ENCODE data around the gene KCND1. TPM values are rescaled to one million over a fixed set of nuclear protein-coding genes. Genes with fewer than 3 reads are reported as not detected.
A peak's percentile ranks its signal among the peaks of the same experiment; 100 is the strongest.

Gene KCND1
- total and polyA plus RNA-seq, 10 donors: 1.5 to 3.7 (median 2.1) TPM

DNA sequence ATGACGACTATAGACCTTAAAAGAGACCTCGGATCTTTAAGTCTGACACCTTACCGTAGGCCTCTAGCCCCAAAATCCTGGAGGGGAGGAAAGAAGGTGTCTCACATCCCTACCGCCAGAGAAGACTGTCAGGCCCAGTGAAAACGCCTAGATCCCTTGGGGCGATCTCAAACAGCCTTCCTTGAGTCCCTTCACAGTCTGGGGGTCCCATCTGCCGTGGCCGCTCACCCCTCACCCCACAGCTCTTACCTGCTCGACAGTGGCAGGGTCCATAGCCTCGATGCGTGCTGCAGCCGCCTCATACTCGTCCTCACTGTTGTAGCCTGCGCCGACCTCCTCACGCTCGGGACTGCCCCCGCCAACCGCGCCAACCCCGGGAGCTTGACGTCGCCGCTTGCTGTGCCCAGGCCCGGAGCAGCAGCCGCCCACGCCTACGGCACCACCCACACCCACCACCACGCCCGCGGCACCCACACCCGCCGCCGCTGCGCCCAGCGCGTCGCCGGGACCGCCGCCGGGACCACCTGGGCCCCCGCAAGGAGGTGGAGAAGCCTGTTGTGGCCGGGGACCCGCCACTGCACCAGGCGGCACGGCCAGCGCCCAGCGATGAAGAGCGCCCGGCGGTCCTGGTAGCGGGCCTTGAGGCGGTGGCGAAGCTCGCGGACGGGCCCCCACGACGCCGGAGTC lies 14.8 kb downstream of the KCND1 start:
- DNase-seq: peak; percentile 87
- Histone ChIP-seq H3K27ac (peak overlapping the region; percentile 32 to 98 (median 96)), H3K9me3 (no peaks in the 10 kb centered on the region), H3K27me3 (replicated peaks in 1 of 7) (no peaks in the 10 kb centered on the region), H3K36me3 (peaks cover 0 to 30% (median 2%) of the 10 kb centered on the region in 6 donors), H3K4me3 (peak overlapping the region; percentile 50 to 82 (median 60)), H3K4me1 (peaks cover 8 to 75% (median 57%) of the 10 kb centered on the region in 6 donors)
- intact Hi-C loops (cut with DNase I; ENCODE audit: low total_unique reads): no loop called here
- WGBS, 5 donors: 1 to 59% (median 20%) methylated on average over 28 to 61 of the region's 61 CpGs; no CpG with 5 or more reads in 1 of the 5 donors
- TF ChIP-seq POLR2A (IDR thresholded peaks at IDR 0.05): no peak
- peak in 1 of 3 donors; percentile 7 for TF ChIP-seq POLR2AphosphoS5 (IDR thresholded peaks at IDR 0.05)
- TF ChIP-seq, protein P1, sequence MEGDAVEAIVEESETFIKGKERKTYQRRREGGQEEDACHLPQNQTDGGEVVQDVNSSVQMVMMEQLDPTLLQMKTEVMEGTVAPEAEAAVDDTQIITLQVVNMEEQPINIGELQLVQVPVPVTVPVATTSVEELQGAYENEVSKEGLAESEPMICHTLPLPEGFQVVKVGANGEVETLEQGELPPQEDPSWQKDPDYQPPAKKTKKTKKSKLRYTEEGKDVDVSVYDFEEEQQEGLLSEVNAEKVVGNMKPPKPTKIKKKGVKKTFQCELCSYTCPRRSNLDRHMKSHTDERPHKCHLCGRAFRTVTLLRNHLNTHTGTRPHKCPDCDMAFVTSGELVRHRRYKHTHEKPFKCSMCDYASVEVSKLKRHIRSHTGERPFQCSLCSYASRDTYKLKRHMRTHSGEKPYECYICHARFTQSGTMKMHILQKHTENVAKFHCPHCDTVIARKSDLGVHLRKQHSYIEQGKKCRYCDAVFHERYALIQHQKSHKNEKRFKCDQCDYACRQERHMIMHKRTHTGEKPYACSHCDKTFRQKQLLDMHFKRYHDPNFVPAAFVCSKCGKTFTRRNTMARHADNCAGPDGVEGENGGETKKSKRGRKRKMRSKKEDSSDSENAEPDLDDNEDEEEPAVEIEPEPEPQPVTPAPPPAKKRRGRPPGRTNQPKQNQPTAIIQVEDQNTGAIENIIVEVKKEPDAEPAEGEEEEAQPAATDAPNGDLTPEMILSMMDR (IDR thresholded peaks at IDR 0.05 in 8 of 11, conservative IDR thresholded peaks at IDR 0.05 in 3 of 11): no peak

DNA sequence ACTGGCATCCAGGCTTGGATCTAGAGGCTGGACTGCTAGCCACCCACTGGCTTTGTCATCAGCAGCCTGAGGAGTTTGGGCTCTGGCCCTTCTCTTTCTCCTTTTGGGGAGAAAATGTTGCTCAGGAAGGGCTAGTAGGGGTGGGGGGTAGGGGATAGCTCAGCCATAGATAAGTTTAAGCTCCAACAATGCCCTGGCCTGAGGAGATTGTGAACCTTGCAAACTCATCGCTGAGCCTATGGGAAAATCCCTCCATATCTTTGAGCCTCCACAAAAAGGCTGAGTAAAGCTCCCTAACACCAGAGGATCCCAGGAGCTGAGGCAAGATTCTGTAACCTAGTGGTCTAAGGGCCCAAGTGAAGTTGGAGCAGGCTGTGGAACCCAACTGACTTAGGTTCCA lies 23.1 kb downstream of the KCND1 start:
- H3K36me3 ChIP-seq: peaks cover 0 to 20% (median 1%) of the 10 kb centered on the region in 6 donors
- no peaks in the 10 kb centered on the region for H3K9me3 ChIP-seq
- H3K27ac ChIP-seq: no peak overlapping the region
- 78 to 100% (median 100%) methylated on average over 1 of the region's 1 CpG for WGBS, 5 donors
- no peaks in the 10 kb centered on the region for H3K27me3 ChIP-seq (replicated peaks in 1 of 7)
- H3K4me3 ChIP-seq: no peak overlapping the region
- no peak for DNase-seq
- TF ChIP-seq, protein P1 (IDR thresholded peaks at IDR 0.05 in 8 of 11, conservative IDR thresholded peaks at IDR 0.05 in 3 of 11): no peak
- no peak for TF ChIP-seq POLR2A (IDR thresholded peaks at IDR 0.05)
- no peak for TF ChIP-seq POLR2AphosphoS5 (IDR thresholded peaks at IDR 0.05)
- intact Hi-C loops (cut with DNase I; ENCODE audit: low total_unique reads): loop anchor here (10.0 kb wide), 1 partner anchor 54 kb away; the partner anchor contains the start of genes PQBP1 and TIMM17B
- H3K4me1 ChIP-seq: peaks cover 6 to 66% (median 31%) of the 10 kb centered on the region in 6 donors

DNA sequence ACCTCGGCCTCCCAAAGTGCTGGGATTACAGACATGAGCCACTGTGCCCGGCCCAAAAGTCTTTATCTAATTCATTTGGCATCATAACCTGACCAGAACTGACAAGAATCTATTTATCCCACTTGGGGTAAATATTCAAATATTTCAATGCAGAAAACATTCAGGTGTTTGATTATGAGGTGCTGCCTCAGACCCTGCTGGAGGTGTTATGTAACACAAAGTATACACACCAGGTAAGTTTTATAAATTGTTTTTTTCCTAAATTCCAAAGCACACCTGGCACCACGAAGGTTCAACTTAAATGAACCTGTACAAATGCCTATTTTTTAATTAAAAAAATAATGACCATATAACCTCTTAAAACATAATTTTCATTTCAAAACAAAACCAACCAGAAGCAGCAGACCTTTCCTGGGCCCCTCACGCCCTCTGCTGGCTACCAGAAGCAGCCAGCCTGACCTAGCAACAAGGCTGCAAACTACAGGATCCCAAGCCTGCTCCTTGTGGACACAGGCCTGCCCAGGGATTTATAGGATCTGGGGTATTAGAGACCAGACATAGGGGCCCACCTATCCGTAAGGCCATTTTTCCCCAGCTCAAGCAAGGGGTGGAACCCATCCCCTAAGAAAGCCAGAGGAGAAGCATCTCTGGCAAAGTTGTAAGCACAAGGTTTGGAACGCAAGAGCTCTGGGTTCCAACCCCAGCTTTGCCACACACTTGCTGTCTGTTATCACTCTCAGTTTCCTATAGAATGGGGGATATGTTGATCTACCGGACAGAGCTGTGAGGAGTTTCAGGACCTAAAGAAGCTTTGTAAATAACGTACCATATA lies 25.9 kb downstream of the KCND1 start:
- intact Hi-C loops (cut with DNase I; ENCODE audit: low total_unique reads): loop anchor here (10.0 kb wide), 1 partner anchor 51 kb away; the partner anchor contains the start of genes PQBP1 and TIMM17B
- no peak overlapping the region for H3K4me3 ChIP-seq
- 52 to 66% (median 56%) methylated on average over 7 to 8 of the region's 8 CpGs for WGBS, 5 donors
- no peak for TF ChIP-seq POLR2A (IDR thresholded peaks at IDR 0.05)
- TF ChIP-seq POLR2AphosphoS5 (IDR thresholded peaks at IDR 0.05): peak in 2 of 3 donors; percentile 33 to 53
- TF ChIP-seq, protein P1 (IDR thresholded peaks at IDR 0.05 in 8 of 11, conservative IDR thresholded peaks at IDR 0.05 in 3 of 11): peak; percentile 36 to 87 (median 78)
- H3K27ac ChIP-seq: peak overlapping the region in 3 of 8 donors; percentile 31 to 43 (median 43)
- DNase-seq: peak; percentile 88
- no peaks in the 10 kb centered on the region for H3K9me3 ChIP-seq
- peaks cover 0 to 36% (median 3%) of the 10 kb centered on the region in 6 donors for H3K36me3 ChIP-seq
- H3K4me1 ChIP-seq: peaks cover 9 to 65% (median 26%) of the 10 kb centered on the region in 6 donors
- no peaks in the 10 kb centered on the region for H3K27me3 ChIP-seq (replicated peaks in 1 of 7)

Measured in spleen (tissue), 11 donors.